IgD-negative memory B cell (primary cell): ENCODE results near the gene DENND6B. TPM values are rescaled to one million over a fixed set of nuclear protein-coding genes. Genes with fewer than 3 reads are reported as not detected.
A peak's percentile ranks its signal among the peaks of the same experiment; 100 is the strongest.

Experiments
- H3K27ac Mint-ChIP-seq, 3 donors: one replicate each; pipeline ENCODE4 v1.8.0; 2020 to 2022; ENCODE audit warnings: mild to moderate bottlenecking in 3 of 3, mixed read lengths in 3 of 3, moderate library complexity in 1 of 3
- H3K27me3 Mint-ChIP-seq: one replicate; pipeline ENCODE4 v1.8.0; 2021; ENCODE audit warnings: mixed read lengths
- H3K36me3 Mint-ChIP-seq: one replicate; pipeline ENCODE4 v1.8.0; 2020; ENCODE audit warnings: mild to moderate bottlenecking, mixed read lengths
- H3K4me1 Mint-ChIP-seq, 3 donors: one replicate each; pipeline ENCODE4 v1.8.0; 2020 to 2022; ENCODE audit warnings: mixed read lengths in 3 of 3, mild to moderate bottlenecking in 1 of 3
- H3K4me3 Mint-ChIP-seq, 4 donors: one replicate each; pipeline ENCODE4 v1.8.0; 2020 to 2022; ENCODE audit warnings: mild to moderate bottlenecking in 4 of 4, mixed read lengths in 4 of 4, moderate library complexity in 3 of 4
- H3K9me3 Mint-ChIP-seq, 3 donors: one replicate each; pipeline ENCODE4 v1.8.0; 2020 to 2021; ENCODE audit warnings: mixed read lengths in 3 of 3, mild to moderate bottlenecking in 1 of 3
- polyA plus RNA-seq: library from polyadenylated mRNA; unstranded; fragments of 300-500 nt; fragmentation: Illumina TruSeq; gene quantifications from one replicate; pipeline ENCODE4 v1.2.3, GENCODE V29; 2021

DENND6B gene
- polyA plus RNA-seq, 1 donor from 2014 or later: 1.2 TPM

GRCh38 chr22:50297510-50298265 lies 29.1 kb downstream of the DENND6B start:
- H3K27ac Mint-ChIP-seq: no peak overlapping the region

DNA sequence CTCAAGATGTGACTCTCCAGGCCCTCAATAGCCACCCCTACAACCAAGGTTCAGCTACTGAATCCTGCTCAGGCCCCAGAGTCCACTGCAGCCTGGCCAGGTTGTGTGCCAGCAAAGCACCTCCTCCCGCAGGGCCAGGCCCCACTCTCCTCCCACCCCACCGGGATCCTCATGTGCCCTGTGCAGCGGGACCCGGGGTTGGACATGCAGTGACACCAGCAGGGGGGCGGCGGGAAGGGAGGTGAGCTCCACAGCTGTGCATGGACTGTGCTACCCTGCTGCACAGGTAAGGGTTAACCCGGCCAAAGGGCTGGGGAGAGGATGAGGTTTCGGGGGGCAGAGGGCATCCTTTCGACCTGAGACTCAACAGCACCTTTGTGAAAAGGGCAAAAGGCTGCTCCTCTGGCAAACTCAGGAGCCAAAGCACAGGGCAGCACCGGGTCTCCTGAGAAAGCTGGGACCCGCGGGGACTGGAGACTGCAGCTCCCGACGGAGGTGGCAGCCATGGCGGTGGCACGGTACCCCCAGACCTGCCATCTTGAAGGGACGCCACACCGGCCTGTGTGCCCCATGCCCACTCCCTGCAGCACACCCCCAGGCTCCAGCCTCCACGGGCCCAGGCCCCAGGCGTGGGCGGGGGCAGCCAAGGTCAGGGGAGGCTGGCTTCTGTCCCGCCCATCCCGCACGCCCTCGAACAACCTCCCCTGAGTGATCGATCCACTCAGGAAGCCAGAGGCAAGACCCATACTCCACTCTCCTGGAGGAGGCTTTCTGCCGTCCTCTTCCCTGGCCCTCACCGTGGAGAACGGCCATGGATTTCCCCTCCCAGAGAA lies 29.9 kb downstream of the DENND6B start:
- H3K9me3 Mint-ChIP-seq: no peaks in the 10 kb centered on the region
- H3K4me3 Mint-ChIP-seq: peak overlapping the region in 1 of 4 donors; percentile 72
- H3K27ac Mint-ChIP-seq: no peak overlapping the region
- peaks cover 14% of the 10 kb centered on the region for H3K27me3 Mint-ChIP-seq
- H3K36me3 Mint-ChIP-seq: no peaks in the 10 kb centered on the region
- H3K4me1 Mint-ChIP-seq: peaks cover 14 to 19% (median 18%) of the 10 kb centered on the region in 3 donors

More at GRCh38 chr22:50297510-50298265, 29.1 kb downstream of the DENND6B start:
- peak overlapping the region in 1 of 4 donors; percentile 72 for H3K4me3 Mint-ChIP-seq
- H3K36me3 Mint-ChIP-seq: no peaks in the 10 kb centered on the region
- H3K4me1 Mint-ChIP-seq: peaks cover 7 to 18% (median 14%) of the 10 kb centered on the region in 3 donors
- no peaks in the 10 kb centered on the region for H3K9me3 Mint-ChIP-seq
- peaks cover 8% of the 10 kb centered on the region for H3K27me3 Mint-ChIP-seq

- Mint-ChIP-seq H3K27me3 (peaks cover 10% of the 10 kb centered on the region), H3K9me3 (no peaks in the 10 kb centered on the region), H3K27ac (peak overlapping the region in 2 of 3 donors; percentile 18 to 80), H3K4me1 (peaks cover 10 to 20% (median 15%) of the 10 kb centered on the region in 3 donors), H3K36me3 (no peaks in the 10 kb centered on the region), H3K4me3 (peak overlapping the region in 2 of 4 donors; percentile 17 to 82)
Measured at GRCh38 chr22:50294319-50294656, 32.5 kb downstream of the DENND6B start.

DNA sequence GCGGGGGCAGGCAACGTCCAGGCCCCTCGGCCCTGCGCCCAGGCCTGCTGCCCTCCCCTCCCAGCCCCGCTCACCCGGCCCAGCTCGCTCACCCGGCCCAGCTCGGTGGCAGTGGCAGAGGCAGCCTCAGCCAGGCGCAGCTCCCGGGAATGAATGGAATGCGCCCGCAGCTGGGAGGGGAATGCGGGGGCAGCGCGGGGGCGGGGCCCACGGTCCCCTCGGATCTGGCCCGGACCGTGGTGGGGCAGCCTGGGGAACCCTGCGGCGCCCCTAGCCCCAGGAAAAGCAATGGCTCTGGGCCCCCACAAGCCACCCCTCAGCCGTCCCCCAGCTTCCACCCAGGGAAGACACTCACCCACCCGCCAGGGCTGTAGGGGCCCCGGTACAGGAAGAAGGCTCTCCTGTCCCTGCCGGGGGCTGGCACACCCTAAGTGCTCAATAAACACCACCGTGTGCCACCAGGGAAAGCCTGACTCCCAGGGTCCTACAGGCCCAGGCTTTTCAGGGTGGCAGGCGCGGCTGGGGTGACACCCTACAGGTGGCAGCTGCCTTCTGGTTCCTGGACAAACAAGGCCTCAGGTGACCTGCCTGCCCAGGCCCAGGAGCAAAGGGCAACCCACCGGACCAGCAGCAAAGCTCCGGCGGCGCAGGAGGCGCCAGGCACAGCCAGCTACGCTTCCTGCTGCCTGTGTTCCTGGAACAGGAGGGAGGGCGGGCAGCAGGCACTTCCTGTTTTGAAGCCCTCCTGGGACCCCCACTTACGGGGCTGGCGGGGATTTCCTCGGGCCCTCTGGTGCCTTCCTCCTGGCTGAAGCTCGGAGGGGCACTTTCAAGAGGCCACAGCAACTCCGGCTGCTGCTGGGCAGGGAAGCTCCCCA lies 33.1 kb downstream of the DENND6B start:
- H3K9me3 Mint-ChIP-seq: no peaks in the 10 kb centered on the region
- peak overlapping the region in 3 of 4 donors; percentile 17 to 82 (median 39) for H3K4me3 Mint-ChIP-seq
- peaks cover 10% of the 10 kb centered on the region for H3K27me3 Mint-ChIP-seq
- peak overlapping the region in 2 of 3 donors; percentile 18 to 80 for H3K27ac Mint-ChIP-seq
- no peaks in the 10 kb centered on the region for H3K36me3 Mint-ChIP-seq
- peaks cover 10 to 20% (median 15%) of the 10 kb centered on the region in 3 donors for H3K4me1 Mint-ChIP-seq

DNA sequence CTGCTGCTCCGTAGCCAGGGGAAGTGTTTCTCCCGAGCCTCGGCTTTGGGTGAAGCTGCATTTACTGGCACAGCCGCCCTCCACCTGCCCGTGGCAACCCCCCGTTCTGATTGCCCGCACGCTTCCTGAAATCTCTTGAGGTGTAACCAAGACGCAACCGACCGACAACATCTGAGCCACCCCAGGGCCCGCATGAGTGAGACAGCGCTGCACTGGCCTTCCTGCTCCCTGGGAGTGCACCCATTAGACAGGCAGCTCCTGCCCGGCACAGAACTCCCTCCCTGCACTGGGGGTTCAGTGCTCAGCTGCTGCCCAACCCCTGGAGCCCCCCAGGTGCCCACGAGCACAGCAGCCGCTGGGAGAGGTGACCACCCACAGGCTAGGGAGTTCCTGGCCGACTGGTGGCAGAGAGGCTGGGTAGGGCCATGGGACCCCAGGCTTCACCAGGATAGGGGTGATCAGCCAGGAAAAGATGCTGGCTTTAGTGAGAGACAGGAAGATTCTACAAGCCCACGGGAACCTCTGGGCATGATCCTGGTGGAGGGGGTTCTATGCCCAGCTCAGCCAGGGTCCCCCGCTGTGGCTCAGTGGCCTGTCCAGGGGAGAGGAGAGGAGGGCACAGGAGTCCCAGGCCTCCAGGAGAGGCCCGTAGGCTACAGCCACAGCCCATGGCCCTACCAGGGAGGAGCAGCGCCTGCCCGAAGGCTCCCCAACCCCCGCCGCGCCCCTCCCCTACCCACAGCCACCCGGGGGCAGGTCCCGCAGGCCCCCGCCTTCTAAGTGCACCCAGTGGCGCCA lies 34.0 kb downstream of the DENND6B start:
- peak overlapping the region; percentile 61 to 94 (median 74) for H3K4me3 Mint-ChIP-seq
- no peaks in the 10 kb centered on the region for H3K36me3 Mint-ChIP-seq
- peak overlapping the region; percentile 72 to 87 (median 78) for H3K27ac Mint-ChIP-seq

GRCh38 chr22:50289942-50290630 lies 36.7 kb downstream of the DENND6B start:
- H3K27me3 Mint-ChIP-seq: peaks cover 10% of the 10 kb centered on the region
- H3K4me3 Mint-ChIP-seq: no peak overlapping the region
- H3K36me3 Mint-ChIP-seq: no peaks in the 10 kb centered on the region
- H3K27ac Mint-ChIP-seq: no peak overlapping the region
- H3K4me1 Mint-ChIP-seq: peaks cover 10 to 15% (median 15%) of the 10 kb centered on the region in 3 donors
- H3K9me3 Mint-ChIP-seq: no peaks in the 10 kb centered on the region

More for the DNA sequence above, 34.0 kb downstream of the DENND6B start:
- Mint-ChIP-seq H3K9me3 (no peaks in the 10 kb centered on the region), H3K4me1 (peaks cover 10 to 20% (median 15%) of the 10 kb centered on the region in 3 donors), H3K27me3 (peaks cover 10% of the 10 kb centered on the region)

GRCh38 chr22:50289151-50289941 lies 37.5 kb downstream of the DENND6B start:
- Mint-ChIP-seq H3K4me3 (no peak overlapping the region), H3K4me1 (peaks cover 10 to 17% (median 15%) of the 10 kb centered on the region in 3 donors), H3K27ac (no peak overlapping the region), H3K36me3 (no peaks in the 10 kb centered on the region), H3K9me3 (no peaks in the 10 kb centered on the region), H3K27me3 (peaks cover 10% of the 10 kb centered on the region)

GRCh38 chr22:50287731-50288130 lies 39.1 kb downstream of the DENND6B start:
- H3K4me3 Mint-ChIP-seq: no peak overlapping the region
- H3K27me3 Mint-ChIP-seq: peaks cover 7% of the 10 kb centered on the region
- no peaks in the 10 kb centered on the region for H3K9me3 Mint-ChIP-seq
- no peak overlapping the region for H3K27ac Mint-ChIP-seq
- H3K36me3 Mint-ChIP-seq: no peaks in the 10 kb centered on the region
- peaks cover 8 to 13% (median 11%) of the 10 kb centered on the region in 3 donors for H3K4me1 Mint-ChIP-seq

GRCh38 chr22:50286701-50287318 lies 40.0 kb downstream of the DENND6B start:
- Mint-ChIP-seq H3K9me3 (no peaks in the 10 kb centered on the region), H3K4me1 (peaks cover 0 to 5% (median 3%) of the 10 kb centered on the region in 3 donors), H3K4me3 (no peak overlapping the region), H3K36me3 (no peaks in the 10 kb centered on the region), H3K27ac (no peak overlapping the region), H3K27me3 (no peaks in the 10 kb centered on the region)

DNA sequence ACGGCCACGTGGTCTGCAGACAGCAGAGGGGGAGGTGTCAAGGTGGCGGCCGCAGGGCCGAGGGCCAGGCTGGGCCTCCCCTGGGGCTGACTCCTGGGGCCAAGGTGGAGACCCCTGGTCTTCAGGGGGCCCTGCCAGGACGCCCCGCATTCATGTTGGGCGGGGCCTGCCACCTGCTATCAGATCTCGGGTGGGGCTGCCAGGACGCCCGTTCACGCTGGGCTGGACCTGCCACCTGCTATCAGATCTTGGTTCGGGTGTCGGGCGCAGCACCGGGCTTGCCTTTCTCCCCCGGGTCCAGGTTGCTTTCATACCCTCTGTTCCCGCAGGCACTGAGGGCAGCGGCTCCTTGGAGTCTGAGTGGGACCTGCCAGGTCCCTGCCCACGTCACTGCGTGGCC lies 40.5 kb downstream of the DENND6B start:
- H3K27ac Mint-ChIP-seq: no peak overlapping the region
- no peaks in the 10 kb centered on the region for H3K9me3 Mint-ChIP-seq
- H3K4me3 Mint-ChIP-seq: no peak overlapping the region
- no peaks in the 10 kb centered on the region for H3K36me3 Mint-ChIP-seq
- peaks cover 0 to 2% (median 2%) of the 10 kb centered on the region in 3 donors for H3K4me1 Mint-ChIP-seq
- H3K27me3 Mint-ChIP-seq: no peaks in the 10 kb centered on the region

DNA sequence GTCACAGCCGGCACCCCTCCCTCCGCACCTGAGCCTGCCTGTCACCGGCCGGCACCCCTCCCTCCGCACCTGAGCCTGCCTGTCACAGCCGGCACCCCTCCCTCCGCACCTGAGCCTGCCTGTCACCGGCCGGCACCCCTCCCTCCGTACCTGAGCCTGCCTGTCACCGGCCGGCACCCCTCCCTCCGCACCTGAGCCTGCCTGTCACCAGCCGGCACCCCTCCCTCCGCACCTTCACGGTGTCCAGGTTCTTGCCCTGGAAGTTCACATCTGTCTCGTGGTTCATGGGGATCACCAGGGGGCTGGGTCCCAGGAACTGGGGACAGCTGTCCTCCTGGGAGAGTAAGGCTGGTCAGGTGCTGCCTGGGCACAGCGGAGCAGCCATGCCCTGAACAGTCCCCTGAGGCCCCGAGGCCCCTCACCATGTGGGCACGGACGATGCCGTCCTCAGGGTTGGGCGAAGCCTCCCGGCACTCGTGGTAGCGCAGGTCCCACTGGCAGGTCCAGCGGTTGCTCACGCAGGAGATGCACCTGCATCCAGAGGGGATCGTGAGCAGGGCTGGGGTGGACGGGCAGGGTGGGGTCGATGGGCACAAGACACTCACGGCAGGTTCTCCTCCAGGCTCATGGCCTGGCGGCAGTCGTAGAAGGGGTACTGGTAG lies 41.1 kb downstream of the DENND6B start:
- peaks cover 0 to 1% (median 0%) of the 10 kb centered on the region in 3 donors for H3K4me1 Mint-ChIP-seq

GRCh38 chr22:50284479-50284878 lies 42.3 kb downstream of the DENND6B start:
- Mint-ChIP-seq H3K36me3 (no peaks in the 10 kb centered on the region), H3K27me3 (no peaks in the 10 kb centered on the region), H3K27ac (no peak overlapping the region), H3K4me3 (no peak overlapping the region), H3K4me1 (peaks cover 0 to 1% (median 0%) of the 10 kb centered on the region in 3 donors), H3K9me3 (no peaks in the 10 kb centered on the region)

More for the DNA sequence above, 41.1 kb downstream of the DENND6B start:
- peak overlapping the region in 1 of 4 donors; percentile 17 for H3K4me3 Mint-ChIP-seq
- no peaks in the 10 kb centered on the region for H3K9me3 Mint-ChIP-seq
- no peak overlapping the region for H3K27ac Mint-ChIP-seq
- H3K36me3 Mint-ChIP-seq: no peaks in the 10 kb centered on the region
- H3K27me3 Mint-ChIP-seq: no peaks in the 10 kb centered on the region
